T-helper 2 cell treated with Interferon-gamma antibody and Interleukin-4, amounts not matched to agents 100 ng/mL and 5 ng/mL, for 36 hours (primary cell): Measurements from ENCODE around the gene HABP2. TPM values are rescaled to one million over a fixed set of nuclear protein-coding genes. Genes with fewer than 3 reads are reported as not detected.

Experiments
- intact Hi-C: fragments of 100-400 bp; cut with micrococcal nuclease; formaldehyde crosslinking; loops from one replicate; pipeline ENCODE4 v1.15.1; 2023
- total RNA-seq: library from RNA; stranded (reverse); gene quantifications from 2 replicates; pipeline ENCODE4 v1.2.3, GENCODE V29; 2022

The HABP2 gene
- total RNA-seq, 1 donor from 2014 or later: not detected

GRCh38 chr10:113555751-113556150, 2.9 kb downstream of the HABP2 start:
- intact Hi-C loops: no loop called here

- intact Hi-C loops: no loop called here
Measured at GRCh38 chr10:113557424-113557862, 4.6 kb downstream of the HABP2 start.

- intact Hi-C loops: no loop called here
Measured at GRCh38 chr10:113557903-113558321, 5.1 kb downstream of the HABP2 start.

- intact Hi-C loops: loop anchor here (5.0 kb wide), 1 partner anchor 1088 kb away; no protein-coding TSS in a partner anchor
Measured at GRCh38 chr10:113560071-113560470, 7.2 kb downstream of the HABP2 start.

- intact Hi-C loops: loop anchor here (5.0 kb wide), 1 partner anchor 1089 kb away; no protein-coding TSS in a partner anchor
Measured at GRCh38 chr10:113561214-113561613, 8.4 kb downstream of the HABP2 start.

- intact Hi-C loops: loop anchor here (5.0 kb wide), 1 partner anchor 1090 kb away; no protein-coding TSS in a partner anchor
Measured at GRCh38 chr10:113562069-113562468, 9.2 kb downstream of the HABP2 start.

- intact Hi-C loops: loop anchor here (5.0 kb wide), 1 partner anchor 1090 kb away; no protein-coding TSS in a partner anchor
Measured at GRCh38 chr10:113562704-113563103, 9.9 kb downstream of the HABP2 start.

GRCh38 chr10:113563306-113564088, 10.6 kb downstream of the HABP2 start:
- intact Hi-C loops: loop anchor here (5.0 kb wide), 1 partner anchor 1091 kb away; no protein-coding TSS in a partner anchor

GRCh38 chr10:113565364-113565763, 12.5 kb downstream of the HABP2 start:
- intact Hi-C loops: no loop called here

GRCh38 chr10:113566888-113567287, 14.0 kb downstream of the HABP2 start:
- intact Hi-C loops: no loop called here

GRCh38 chr10:113569576-113569975, 16.7 kb downstream of the HABP2 start:
- intact Hi-C loops: no loop called here

GRCh38 chr10:113572520-113573290, 19.9 kb downstream of the HABP2 start:
- intact Hi-C loops: no loop called here

- intact Hi-C loops: no loop called here
Measured at GRCh38 chr10:113573368-113573767, 20.5 kb downstream of the HABP2 start.

GRCh38 chr10:113576852-113577251, 24.0 kb downstream of the HABP2 start:
- intact Hi-C loops: no loop called here

- intact Hi-C loops: no loop called here
Measured at GRCh38 chr10:113578773-113579172, 25.9 kb downstream of the HABP2 start.

GRCh38 chr10:113581092-113581491, 28.2 kb downstream of the HABP2 start:
- intact Hi-C loops: no loop called here

- intact Hi-C loops: no loop called here
Measured at GRCh38 chr10:113583571-113583970, 30.7 kb downstream of the HABP2 start.

- intact Hi-C loops: no loop called here
Measured at GRCh38 chr10:113585949-113586348, 33.1 kb downstream of the HABP2 start.

- intact Hi-C loops: no loop called here
Measured at GRCh38 chr10:113589201-113589770, 36.4 kb downstream of the HABP2 start.

- intact Hi-C loops: no loop called here
Measured at GRCh38 chr10:113590581-113590980, 37.7 kb downstream of the HABP2 start.

GRCh38 chr10:113592380-113592779, 39.5 kb downstream of the HABP2 start:
- intact Hi-C loops: no loop called here

GRCh38 chr10:113594652-113595051, 41.8 kb downstream of the HABP2 start:
- intact Hi-C loops: no loop called here
